ENCODE measurements around the gene PRODH2.

- no peak for TF ChIP-seq SIN3A (IDR thresholded peaks at IDR 0.05; ENCODE audit: borderline replicate concordance, insufficient read depth, low read length)
- no peak for TF ChIP-seq REST (IDR thresholded peaks at IDR 0.05; ENCODE audit: insufficient read depth in 1 of 2, low read depth in 2 of 2, low read length in 2 of 2)
- no peak for TF ChIP-seq POLR2AphosphoS5 (IDR thresholded peaks at IDR 0.05; ENCODE audit: low read depth, low read length)
- TF ChIP-seq TAF1 (IDR thresholded peaks at IDR 0.05; ENCODE audit: borderline replicate concordance, insufficient read depth, low read length) = no peak
- no peak for TF ChIP-seq FOXP2 (optimal IDR thresholded peaks at IDR 0.05; ENCODE audit: borderline replicate concordance, extremely low read depth, extremely low read length, insufficient read depth)
These were observed 56.0 kb downstream of the PRODH2 start, which contains the start of gene HSPB6 for GRCh38 chr19:35756377-35757230.
